NCI-H82 treated with DMSO at 0.1 percent for 48 hours (cell line): ENCODE data around the gene EFCAB8.
"Not testable (repeated sequence)": the region's sequence is repeated elsewhere in the genome, so short reads cannot be mapped to it uniquely, and the experiment has no call there.

Experiments
- DNase-seq: peaks from one replicate; lab custom pipeline; 2025; ENCODE audit not compliant: unreplicated experiment; lab: John Stamatoyannopoulos, UW

Gene EFCAB8

GRCh38 chr20:32887492-32887891 is 28.8 kb downstream of the EFCAB8 start:
- DNase-seq = no peak

DNA sequence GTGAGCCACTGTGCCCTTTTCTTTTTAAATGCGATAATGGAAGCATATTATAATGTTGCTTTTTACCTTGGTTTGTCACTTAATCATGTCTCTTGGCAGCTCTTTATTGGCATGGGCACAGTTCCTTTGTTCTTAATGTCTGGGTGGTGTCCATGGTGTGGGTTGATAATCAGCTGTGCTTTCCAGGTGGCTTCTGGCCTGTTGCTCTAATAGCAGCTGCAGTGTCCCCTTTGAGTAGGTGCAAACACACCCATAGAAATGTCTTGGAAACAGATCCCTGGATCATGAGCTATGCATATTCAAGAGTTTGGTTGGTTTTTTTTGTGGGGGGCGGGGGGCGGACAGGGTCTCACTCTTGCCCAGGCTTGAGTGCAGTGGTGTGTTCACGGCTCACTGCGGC is 29.9 kb downstream of the EFCAB8 start:
- DNase-seq = no peak

- DNase-seq = no peak
These were observed 30.6 kb downstream of the EFCAB8 start for GRCh38 chr20:32889281-32889680.

DNA sequence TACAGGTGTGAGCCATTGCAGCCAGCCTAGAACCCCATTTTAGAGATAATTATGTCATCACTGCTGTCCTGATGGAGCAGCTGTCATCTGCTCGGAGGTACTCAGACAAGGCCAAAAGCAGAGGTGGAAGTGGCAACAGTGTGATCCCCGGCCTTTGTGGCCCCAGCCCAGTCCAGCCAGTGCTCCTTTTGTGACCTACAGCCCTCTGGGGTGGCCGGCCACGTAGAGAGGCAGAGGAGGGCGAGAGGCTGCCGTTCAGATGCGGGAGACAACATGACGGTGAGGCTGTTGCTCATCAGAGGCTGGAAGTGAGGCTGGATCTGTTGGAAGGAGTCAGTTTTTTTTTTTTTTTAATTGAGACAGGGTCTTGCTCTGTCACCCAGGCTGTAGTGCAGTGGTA is 32.8 kb downstream of the EFCAB8 start:
- DNase-seq = no peak

DNA sequence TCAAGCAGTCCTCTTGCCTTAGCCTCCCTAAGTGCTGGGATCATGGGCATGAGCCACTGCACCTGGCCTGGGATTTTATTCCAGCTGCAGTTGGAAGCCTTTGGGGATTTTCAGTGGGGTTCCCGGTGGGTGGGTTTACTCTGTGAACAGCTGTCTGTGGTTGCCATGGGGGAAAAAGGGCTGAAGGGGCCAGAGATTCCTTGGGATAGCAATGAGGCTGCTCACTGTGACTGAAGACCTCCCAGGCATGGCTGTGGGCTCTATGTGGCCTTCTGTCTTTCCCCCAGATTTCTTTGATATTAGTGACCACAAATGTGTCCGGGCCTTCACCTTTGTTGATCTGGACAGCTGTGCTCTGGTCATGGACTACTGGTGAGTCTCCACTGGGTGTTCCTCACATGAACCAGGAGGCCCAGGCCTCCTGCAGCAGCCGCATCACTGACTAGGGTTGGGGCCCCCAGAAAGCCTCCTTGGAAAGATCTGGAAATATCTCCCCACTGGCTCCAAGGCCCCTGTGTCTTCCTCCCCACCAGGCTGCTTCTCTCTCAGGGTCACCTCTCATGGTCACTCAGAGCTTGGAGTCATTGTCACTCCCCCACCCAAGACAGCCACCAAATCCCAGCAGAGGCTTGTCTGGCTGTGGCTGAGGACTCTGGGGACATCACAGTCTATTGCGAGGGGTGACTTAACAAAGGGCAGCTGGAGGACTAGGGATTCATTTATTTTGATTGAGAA is 33.4 kb downstream of the EFCAB8 start:
- no peak for DNase-seq

- DNase-seq = no peak
These were observed 34.7 kb downstream of the EFCAB8 start for GRCh38 chr20:32893263-32894025.

DNA sequence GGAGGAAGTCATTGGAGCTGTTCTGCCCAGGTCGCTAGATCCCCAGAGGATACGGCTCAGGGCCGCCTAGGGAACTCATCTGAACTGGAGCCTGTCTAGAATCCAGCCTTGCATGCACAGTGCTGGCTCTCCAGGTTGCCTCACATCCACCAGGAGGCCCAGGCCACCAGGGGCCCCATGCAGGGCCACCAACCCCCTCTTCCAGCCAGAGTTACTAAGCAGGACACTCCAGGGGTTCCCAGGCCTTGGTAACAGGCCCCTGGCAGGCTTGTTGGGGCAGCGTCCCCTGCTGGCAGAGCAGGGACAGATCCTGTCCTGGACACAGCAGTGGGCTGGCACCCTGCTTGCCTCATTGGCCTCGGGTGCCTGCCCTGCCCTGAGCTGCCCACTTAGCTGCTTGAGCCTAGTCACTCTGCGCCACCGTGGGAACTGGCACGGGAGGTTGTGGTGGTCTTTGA is 35.3 kb downstream of the EFCAB8 start:
- no peak for DNase-seq

DNA sequence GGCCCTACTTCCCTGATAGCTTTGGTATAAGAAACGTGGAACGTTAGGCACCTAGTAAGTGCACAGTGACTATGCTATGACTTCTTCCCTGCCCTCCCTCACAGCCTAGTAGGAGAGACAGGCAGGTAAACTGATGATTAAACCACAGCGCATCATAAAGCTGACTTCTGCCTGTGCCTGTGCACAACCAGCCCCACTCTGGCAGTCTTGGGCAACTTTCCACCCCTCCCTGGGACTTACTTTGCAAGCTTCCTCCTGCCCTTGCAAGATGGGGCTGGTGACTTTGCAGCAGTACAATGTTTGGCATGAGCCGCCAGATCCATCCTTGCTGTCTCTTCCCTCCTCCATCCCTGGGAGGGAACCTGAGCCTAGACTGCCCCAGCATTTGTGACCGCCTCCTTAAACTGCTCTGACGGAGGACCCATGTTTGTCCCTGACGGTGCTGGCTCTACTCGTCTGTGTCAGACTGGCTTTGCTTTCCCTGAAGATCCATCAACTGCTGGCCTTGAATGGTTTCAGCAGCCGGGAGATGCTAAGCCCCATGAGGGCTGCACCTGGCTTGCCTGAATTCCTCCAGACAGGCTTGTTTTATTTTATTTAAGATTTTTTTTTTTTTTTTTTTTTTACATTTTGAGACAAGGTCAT is 36.1 kb downstream of the EFCAB8 start:
- DNase-seq = no peak

DNA sequence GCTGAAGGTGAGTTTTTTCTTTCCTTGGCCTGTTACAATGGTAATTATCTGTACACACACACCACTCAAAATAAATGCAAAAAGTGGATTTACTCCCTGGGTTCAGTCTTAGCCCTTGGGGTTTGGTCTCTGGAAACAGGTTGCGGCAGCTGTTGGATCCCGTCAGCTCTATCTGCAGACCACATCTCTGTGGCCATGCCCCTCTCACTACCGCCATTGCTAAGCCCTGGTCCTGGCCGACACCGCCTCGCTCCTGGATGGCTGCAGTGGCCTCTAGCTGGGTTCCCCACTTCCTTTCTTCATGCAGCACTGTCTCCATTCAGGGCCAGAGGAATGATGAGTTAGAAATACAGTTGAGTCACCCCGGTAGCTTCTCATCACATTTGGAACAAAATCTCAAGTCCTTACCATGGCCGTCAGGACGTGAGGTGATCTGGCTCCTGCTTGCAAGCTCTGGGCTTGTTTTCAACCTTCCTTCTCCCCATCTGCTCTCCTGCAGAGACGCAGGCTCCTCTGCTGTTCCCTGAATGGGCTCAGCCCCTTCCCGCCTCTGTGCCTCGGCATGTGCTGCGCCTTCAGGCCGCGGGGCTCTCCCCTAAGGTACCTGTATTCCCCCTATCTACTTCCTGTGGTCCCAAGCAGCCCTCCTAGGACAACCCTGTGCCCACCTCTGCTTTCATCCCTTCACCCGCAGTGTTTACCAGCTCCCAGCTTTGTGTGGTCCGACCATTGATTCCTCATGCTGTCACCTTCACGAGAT is 38.0 kb downstream of the EFCAB8 start:
- no peak for DNase-seq

GRCh38 chr20:32898729-32899128 is 40.0 kb downstream of the EFCAB8 start:
- no peak for DNase-seq

DNA sequence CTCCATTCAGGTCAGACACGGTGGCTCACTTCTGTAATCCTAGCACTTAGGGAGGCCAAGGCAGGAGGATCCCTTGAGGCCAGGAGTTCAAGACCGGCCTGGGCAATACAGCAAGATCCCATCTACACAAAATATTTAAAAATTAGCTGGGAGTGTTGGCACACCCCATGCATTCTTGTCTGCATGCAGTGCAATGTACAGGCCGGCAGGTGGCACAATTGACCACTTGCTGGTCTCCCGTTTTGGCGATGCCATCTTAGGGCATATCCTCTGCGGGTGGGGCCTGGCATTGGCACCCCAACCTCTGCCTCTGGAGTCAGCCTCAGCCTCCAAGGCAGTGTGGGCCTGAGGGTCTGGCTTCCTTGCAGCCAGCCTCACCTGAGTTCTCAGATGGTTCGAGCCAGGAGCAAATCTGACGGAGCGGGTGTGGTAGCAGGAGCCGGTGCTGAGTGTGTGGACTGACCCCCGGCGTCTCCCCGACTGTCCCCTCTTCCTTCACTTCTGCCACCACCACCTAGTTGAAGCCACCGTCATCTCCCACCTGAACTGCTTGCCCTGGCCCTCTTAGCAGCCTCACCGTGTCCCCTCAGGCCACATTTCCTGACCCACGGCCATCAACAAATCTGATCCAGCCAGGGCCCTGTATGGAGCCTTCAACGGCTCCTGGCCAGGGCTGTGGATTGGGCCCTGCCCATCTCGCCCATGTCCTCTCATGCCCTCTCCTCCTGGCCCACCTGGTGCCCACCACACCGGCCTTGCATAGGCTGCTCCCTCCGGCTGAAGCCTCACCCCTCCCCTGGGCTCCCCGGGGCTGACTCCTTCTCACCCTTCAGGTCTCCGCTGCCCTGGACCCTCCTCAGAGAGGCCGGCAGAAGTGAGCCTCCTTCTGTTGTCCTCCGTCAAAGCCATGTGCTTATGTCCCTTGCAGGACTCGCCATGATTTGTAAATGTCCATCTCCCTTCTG is 44.0 kb downstream of the EFCAB8 start:
- DNase-seq = peak; percentile 15

DNA sequence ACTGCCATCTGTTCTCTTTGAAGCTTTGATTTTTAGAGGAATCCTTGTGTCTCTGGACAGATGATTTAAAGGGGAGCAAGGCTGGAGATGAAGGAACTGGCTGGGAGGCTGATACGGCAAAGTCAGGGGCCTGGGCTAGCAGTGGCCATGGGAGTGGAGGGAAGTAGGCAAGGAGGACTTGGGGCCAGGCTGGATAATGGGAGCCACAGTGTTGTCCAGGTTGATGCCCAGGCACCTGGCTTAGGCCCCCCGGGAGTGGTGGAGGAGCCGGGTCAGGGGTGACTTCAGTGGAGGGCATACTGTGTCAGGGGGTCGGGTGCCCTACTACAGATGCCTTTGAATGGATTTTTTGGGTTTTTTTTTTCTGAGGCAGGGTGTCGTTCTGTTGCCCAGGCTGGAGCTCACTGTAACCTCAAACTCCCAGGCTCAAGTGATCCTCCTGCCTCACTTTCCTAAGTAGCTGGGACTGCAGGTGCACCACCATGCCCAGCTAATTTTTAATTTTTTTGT is 45.0 kb downstream of the EFCAB8 start:
- DNase-seq = no peak

DNA sequence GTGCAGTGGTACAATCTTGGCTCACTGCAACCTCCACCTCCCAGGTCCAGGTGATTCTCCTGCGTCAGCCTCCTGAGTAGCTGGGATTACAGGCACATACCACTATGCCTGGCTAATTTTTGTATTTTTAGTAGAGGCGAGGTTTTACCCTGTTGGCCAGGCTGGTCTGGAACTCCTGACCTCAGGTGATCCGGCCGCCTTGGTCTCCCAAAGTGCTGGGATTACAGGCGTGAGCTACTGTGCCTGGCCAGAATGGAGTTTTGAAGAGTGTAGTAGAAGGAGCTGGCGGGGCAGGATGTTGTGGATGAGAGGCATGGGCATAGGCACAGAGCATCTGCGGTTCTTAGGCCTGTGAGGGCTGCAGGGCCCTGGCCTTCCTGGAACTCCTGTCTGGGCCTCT is 46.0 kb downstream of the EFCAB8 start:
- DNase-seq = not testable (repeated sequence)

DNA sequence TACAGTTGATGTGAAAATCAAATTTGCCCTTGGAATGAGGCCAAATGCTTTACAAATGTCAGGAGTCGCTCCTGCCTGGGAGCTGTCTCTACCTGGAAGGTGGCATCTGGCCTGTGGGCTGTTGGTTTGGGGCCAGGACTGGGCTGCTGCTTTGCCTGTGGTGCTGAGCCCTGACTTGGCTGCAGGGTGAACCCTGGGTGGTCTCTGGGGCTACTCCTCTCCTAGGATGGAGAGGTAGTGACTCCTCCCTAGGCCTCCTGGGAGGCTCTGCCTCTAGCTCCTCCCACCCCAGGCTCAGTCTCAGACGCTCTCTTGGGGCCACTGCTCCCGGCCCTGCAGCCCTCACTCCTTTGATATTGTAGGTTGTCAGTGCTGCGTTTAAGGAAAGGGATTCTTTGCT is 47.5 kb downstream of the EFCAB8 start:
- DNase-seq = no peak

- DNase-seq = no peak
These were observed 48.3 kb downstream of the EFCAB8 start for GRCh38 chr20:32906871-32907495.

DNA sequence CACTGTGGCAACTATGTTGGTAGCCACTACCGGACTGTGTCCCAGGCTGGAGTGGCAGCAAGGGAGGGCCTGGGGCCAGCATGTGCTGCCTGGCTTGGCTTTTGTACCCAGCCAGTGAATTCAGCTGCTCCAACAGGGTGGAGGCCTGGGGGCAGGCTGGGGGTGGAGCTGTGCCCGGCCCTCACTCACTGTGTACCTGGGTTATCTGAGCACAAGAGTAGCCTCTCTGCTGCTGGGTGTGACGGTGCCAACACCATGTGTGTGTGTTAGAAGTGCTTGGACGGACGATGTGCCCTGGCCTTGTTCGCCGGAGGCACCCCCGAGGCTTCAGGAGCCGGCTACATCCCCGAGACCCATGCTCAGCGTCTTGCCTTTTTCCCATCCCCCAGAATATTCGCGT is 49.2 kb downstream of the EFCAB8 start:
- no peak for DNase-seq

DNA sequence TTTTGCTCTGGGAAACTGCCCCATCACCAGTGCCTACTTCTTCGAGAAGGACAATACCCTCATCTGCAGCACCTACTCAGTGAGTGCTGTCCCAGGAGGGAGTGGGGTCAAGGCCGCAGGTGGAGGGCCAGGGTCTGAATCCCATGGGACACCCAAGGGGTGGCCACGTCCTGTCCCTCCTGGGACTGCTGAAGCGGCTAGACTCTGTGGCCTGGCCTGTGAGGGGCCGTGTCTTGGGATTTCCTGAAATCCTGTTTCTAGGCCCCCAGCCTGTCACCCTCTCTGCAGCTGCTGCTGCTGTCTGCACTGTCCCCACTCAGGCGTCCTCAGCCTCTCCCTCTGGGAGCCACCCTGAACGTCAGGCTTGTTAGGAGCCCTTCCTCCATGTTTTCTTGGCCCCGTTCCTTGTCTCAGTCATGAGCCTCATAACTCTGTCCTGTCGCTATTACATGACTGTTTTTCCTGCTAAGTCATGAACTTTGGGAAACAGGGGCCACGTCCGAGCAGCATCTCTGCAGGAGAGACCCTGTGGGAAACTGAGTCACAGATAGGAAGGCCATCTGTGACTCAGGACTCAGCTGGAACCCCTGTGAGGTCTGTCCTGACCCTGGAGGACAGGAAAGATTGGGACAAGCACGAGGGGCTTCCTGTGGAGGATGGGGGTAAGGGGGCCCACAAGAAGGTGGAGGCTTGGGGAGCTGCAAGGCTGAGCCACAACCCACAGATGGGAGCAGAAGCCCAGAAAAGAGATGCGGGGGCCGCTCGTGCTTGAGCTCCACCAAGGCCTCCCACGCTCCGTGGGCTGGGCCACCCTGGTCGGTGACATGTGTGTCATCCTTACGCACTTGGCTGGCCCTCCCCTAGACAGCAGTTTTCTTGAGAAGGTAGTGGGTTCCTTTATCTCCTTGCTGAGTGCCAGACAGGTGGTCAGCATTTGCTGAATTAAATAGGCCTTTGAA is 49.9 kb downstream of the EFCAB8 start:
- no peak for DNase-seq

GRCh38 chr20:32909451-32909850 is 50.7 kb downstream of the EFCAB8 start:
- no peak for DNase-seq
